Measurements from ENCODE around the gene ZNF626.
"Not testable (repeated sequence)": the region's sequence is repeated elsewhere in the genome, so short reads cannot be mapped to it uniquely, and the experiment has no call there.

The ZNF626 gene

GRCh38 chr19:20661150-20661819, at the start of gene ZNF626:
Gene ZNF626, minus strand, starts transcription at chr19:20661571. Its CDS starts 125 bp downstream, at chr19:20661446.
- H3K4me3 ChIP-seq (ENCODE audit: low read length): peak within 1 kb of the TSS; percentile 88
- DNase-seq (ENCODE audit: low read depth): peak; percentile 98
- no peak for TF ChIP-seq CTCF (IDR thresholded peaks at IDR 0.05; ENCODE audit: insufficient read depth, low read depth, low read length, missing control alignments)

- no peak for TF ChIP-seq CTCF (IDR thresholded peaks at IDR 0.05; ENCODE audit: insufficient read depth, low read depth, low read length, missing control alignments)
- no peak overlapping the region for H3K4me3 ChIP-seq (ENCODE audit: low read length)
- DNase-seq (ENCODE audit: low read depth): no peak
Measured at GRCh38 chr19:20669263-20669662, 7.9 kb upstream of the ZNF626 start.

GRCh38 chr19:20667281-20667680, 5.9 kb upstream of the ZNF626 start:
- H3K4me3 ChIP-seq (ENCODE audit: low read length): no peak overlapping the region
- no peak for DNase-seq (ENCODE audit: low read depth)
- no peak for TF ChIP-seq CTCF (IDR thresholded peaks at IDR 0.05; ENCODE audit: insufficient read depth, low read depth, low read length, missing control alignments)

GRCh38 chr19:20664901-20665781, 3.8 kb upstream of the ZNF626 start:
- no peak for TF ChIP-seq CTCF (IDR thresholded peaks at IDR 0.05; ENCODE audit: insufficient read depth, low read depth, low read length, missing control alignments)
- no peak overlapping the region for H3K4me3 ChIP-seq (ENCODE audit: low read length)
- DNase-seq (ENCODE audit: low read depth): peak; percentile 1

GRCh38 chr19:20664475-20664874, 3.1 kb upstream of the ZNF626 start:
- not testable (repeated sequence) for DNase-seq (ENCODE audit: low read depth); H3K4me3 ChIP-seq (ENCODE audit: low read length)

GRCh38 chr19:20662421-20663105, 1.2 kb upstream of the ZNF626 start:
- TF ChIP-seq CTCF (IDR thresholded peaks at IDR 0.05; ENCODE audit: insufficient read depth, low read depth, low read length, missing control alignments): no peak
- H3K4me3 ChIP-seq (ENCODE audit: low read length): no peak overlapping the region
- no peak for DNase-seq (ENCODE audit: low read depth)
